Activated B cell treated with CpG ODN at 0.5 μM for 24 hours (primary cell): ENCODE results near the gene ZNF750. TPM values are rescaled to one million over a fixed set of nuclear protein-coding genes. Genes with fewer than 3 reads are reported as not detected.

ENCODE experiments used
- ATAC-seq: fragments of 200-7000 bp; cut with Tn5 transposase; one replicate; pipeline ENCODE4 v1.10.0; 2021; ENCODE audit warnings: low read depth, mild to moderate bottlenecking, moderate library complexity
- CTCF ChIA-PET: fragments of 350-600 bp; sonication (Branson Sonifier 250); formaldehyde crosslinking; loops from one replicate; lab custom pipeline; 2021; ENCODE audit warnings: antibody characterized with exemption; lab: Charles Lee
- POLR2A ChIA-PET: fragments of 350-600 bp; sonication (Branson Sonifier 250); formaldehyde crosslinking; loops from one replicate; lab custom pipeline; 2021; ENCODE audit warnings: antibody characterized with exemption; lab: Charles Lee
- DNase-seq: peaks from one replicate; pipeline ENCODE4 v3.0.0; 2022
- H3K27ac Mint-ChIP-seq: one replicate; pipeline ENCODE4 v1.8.0; 2020; ENCODE audit warnings: mixed read lengths
- H3K27me3 Mint-ChIP-seq: one replicate; pipeline ENCODE4 v1.8.0; 2021; ENCODE audit warnings: mixed read lengths
- H3K36me3 Mint-ChIP-seq: one replicate; pipeline ENCODE4 v1.8.0; 2021; ENCODE audit warnings: low read depth, mixed read lengths
- H3K4me1 Mint-ChIP-seq: one replicate; pipeline ENCODE4 v1.8.0; 2021; ENCODE audit warnings: mixed read lengths
- H3K4me3 Mint-ChIP-seq: one replicate; pipeline ENCODE4 v1.8.0; 2020; ENCODE audit warnings: mild to moderate bottlenecking, mixed read lengths
- H3K9me3 Mint-ChIP-seq: one replicate; pipeline ENCODE4 v1.8.0; 2020; ENCODE audit warnings: mixed read lengths
- intact Hi-C: fragments of 100-400 bp; cut with micrococcal nuclease; formaldehyde crosslinking; loops from one replicate; pipeline ENCODE4 v1.15.1; 2024
- total RNA-seq: library from RNA; stranded (reverse); gene quantifications from 2 replicates; pipeline ENCODE4 v1.2.3, GENCODE V29; 2022
- TF ChIP-seq, protein P1 (sequence below): fragments of 200-600 bp; IDR thresholded peaks from one replicate; pipeline ENCODE4 v1.8.0; 2022; ENCODE audit warnings: antibody characterized with exemption, mild to moderate bottlenecking

The ZNF750 gene
- total RNA-seq, 1 donor from 2014 or later, result not detected

DNA sequence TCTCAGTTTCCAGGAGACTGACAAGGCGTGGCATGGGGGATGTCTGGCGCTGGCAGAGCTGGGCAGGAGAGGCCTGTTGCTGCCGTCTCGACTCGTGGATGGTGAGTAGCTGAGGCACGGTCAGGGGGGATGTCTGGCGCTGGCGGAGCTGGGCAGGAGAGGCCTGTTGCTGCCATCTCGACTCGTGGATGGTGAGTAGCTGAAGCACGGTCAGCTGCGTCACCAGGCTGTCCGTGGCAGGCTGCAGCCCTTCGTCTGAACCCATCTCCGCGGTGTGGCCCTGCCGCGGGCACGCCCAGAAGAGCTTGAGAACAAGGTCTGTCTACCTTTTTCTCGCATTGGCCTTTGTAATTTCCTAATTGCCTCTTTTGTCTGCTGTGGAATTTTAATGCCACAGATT is 25.0 kb downstream of the ZNF750 start:
- H3K4me3 Mint-ChIP-seq, result no peak overlapping the region
- peaks cover 56% of the 10 kb centered on the region for H3K36me3 Mint-ChIP-seq
- POLR2A ChIA-PET, result no interaction called here
- H3K27ac Mint-ChIP-seq, result no peak overlapping the region
- no peak for ATAC-seq
- TF ChIP-seq, protein P1, sequence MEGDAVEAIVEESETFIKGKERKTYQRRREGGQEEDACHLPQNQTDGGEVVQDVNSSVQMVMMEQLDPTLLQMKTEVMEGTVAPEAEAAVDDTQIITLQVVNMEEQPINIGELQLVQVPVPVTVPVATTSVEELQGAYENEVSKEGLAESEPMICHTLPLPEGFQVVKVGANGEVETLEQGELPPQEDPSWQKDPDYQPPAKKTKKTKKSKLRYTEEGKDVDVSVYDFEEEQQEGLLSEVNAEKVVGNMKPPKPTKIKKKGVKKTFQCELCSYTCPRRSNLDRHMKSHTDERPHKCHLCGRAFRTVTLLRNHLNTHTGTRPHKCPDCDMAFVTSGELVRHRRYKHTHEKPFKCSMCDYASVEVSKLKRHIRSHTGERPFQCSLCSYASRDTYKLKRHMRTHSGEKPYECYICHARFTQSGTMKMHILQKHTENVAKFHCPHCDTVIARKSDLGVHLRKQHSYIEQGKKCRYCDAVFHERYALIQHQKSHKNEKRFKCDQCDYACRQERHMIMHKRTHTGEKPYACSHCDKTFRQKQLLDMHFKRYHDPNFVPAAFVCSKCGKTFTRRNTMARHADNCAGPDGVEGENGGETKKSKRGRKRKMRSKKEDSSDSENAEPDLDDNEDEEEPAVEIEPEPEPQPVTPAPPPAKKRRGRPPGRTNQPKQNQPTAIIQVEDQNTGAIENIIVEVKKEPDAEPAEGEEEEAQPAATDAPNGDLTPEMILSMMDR, result no peak
- H3K9me3 Mint-ChIP-seq, result no peaks in the 10 kb centered on the region
- peaks cover 24% of the 10 kb centered on the region for H3K4me1 Mint-ChIP-seq
- CTCF ChIA-PET, result no interaction called here
- DNase-seq, result no peak
- intact Hi-C loops, result no loop called here
- no peaks in the 10 kb centered on the region for H3K27me3 Mint-ChIP-seq

DNA sequence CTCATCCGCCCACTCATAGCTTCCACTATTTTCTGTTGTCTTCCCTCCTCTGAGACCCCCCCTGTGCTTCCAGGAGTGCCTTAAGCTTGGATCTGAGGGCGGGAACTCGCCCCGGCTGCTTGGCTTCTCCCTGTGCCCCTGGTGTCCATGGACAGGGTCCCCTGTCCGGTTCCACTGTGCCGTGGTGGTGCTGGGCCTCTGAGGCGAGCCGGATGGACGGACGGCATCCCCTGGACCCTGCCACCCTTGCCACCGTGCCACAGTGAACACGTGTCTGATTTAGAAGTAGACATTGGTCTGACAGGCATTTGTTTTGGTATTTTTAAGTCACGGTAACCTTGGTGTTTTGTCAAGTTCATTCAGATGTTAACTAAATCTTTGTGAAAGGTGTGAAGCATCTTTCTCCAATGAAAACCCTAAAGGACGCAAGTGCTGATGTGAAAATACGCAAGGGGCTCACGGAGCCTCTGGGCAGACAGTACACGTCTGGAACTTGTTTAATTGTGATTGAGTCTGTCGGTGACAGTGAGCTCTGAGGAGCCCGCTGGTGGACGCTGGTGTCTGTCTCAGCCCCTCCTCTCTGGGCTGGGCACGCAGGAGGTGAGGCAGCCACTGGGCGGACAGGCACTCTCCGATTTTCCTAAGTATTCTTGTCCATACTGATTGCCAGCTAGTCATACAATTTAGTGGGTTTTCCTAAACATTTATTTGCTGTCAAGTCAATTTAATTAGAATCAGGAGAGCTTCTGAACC is 26.3 kb downstream of the ZNF750 start:
- Mint-ChIP-seq H3K36me3 (peaks cover 61% of the 10 kb centered on the region), H3K27ac (no peak overlapping the region), H3K4me3 (no peak overlapping the region), H3K27me3 (no peaks in the 10 kb centered on the region), H3K4me1 (peaks cover 12% of the 10 kb centered on the region), H3K9me3 (no peaks in the 10 kb centered on the region)
- no peak for ATAC-seq
- DNase-seq, result no peak
- intact Hi-C loops, result no loop called here
- ChIA-PET CTCF (interaction anchor here (0.6 kb wide), 1 partner anchor 157 kb away, joined by 3 read pairs; no protein-coding TSS in a partner anchor), POLR2A (no interaction called here)
- TF ChIP-seq, protein P1, result no peak

DNA sequence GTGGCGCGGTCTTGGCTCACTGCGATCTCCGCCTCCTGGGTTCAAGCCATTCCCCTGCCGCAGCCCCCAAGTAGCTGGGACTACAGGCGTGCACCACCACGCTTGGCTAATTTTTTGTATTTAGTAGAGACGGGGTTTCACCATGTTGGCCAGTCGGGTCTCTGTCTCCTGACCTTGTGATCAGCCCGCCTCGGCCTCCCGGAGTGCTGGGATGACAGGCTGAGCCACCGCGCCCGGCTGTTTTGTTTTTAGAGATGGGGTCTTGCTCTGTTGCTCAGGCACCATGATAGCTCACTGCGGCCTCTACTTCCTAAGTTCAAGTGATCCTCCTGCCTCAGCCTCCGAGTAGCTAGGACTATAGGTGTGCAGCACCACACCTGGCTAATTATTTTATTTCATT is 27.2 kb downstream of the ZNF750 start:
- peaks cover 62% of the 10 kb centered on the region for H3K36me3 Mint-ChIP-seq
- POLR2A ChIA-PET, result no interaction called here
- intact Hi-C loops, result no loop called here
- H3K4me3 Mint-ChIP-seq, result no peak overlapping the region
- no peaks in the 10 kb centered on the region for H3K27me3 Mint-ChIP-seq
- CTCF ChIA-PET, result no interaction called here
- peaks cover 3% of the 10 kb centered on the region for H3K4me1 Mint-ChIP-seq
- no peak overlapping the region for H3K27ac Mint-ChIP-seq
- H3K9me3 Mint-ChIP-seq, result no peaks in the 10 kb centered on the region
- ATAC-seq (no peak), DNase-seq (no peak)
- TF ChIP-seq, protein P1, result no peak

DNA sequence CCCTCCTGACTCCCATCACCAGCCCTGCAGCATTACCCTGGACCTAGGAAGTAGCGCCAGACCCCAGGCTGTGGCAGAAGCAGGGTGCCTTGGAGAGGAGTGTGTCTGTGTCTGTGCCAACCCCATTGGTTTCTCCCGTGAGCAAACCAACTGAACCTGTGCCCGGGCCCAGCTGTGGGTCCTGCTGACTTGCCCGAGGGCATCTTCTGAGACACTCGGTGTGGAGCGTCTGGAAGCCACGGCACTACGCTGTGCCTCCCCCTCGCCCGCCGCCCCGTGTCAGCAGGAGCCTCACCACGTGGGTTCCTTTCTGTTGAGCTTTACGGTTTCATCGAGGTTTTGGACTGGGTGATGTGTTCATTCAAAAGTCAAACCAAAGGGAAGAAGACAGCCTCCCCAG is 27.8 kb downstream of the ZNF750 start:
- POLR2A ChIA-PET, result no interaction called here
- Mint-ChIP-seq H3K36me3 (peaks cover 62% of the 10 kb centered on the region), H3K4me1 (no peaks in the 10 kb centered on the region), H3K4me3 (no peak overlapping the region), H3K27ac (no peak overlapping the region), H3K9me3 (no peaks in the 10 kb centered on the region), H3K27me3 (no peaks in the 10 kb centered on the region)
- DNase-seq, result no peak
- ATAC-seq, result no peak
- TF ChIP-seq, protein P1, result no peak
- CTCF ChIA-PET, result no interaction called here
- intact Hi-C loops, result no loop called here

GRCh38 chr17:82810644-82811430 is 29.0 kb downstream of the ZNF750 start:
- intact Hi-C loops, result no loop called here
- Mint-ChIP-seq H3K4me3 (no peak overlapping the region), H3K27ac (no peak overlapping the region), H3K4me1 (no peaks in the 10 kb centered on the region), H3K36me3 (peaks cover 66% of the 10 kb centered on the region), H3K9me3 (no peaks in the 10 kb centered on the region), H3K27me3 (no peaks in the 10 kb centered on the region)
- CTCF ChIA-PET, result no interaction called here
- DNase-seq (no peak), ATAC-seq (no peak)
- POLR2A ChIA-PET, result no interaction called here
- TF ChIP-seq, protein P1, result no peak
